ENCODE results near the gene ACVRL1.

Gene ACVRL1

GRCh38 chr12:51971679-51972421 is 64.5 kb downstream of the ACVRL1 start:
- no peak for DNase-seq

DNA sequence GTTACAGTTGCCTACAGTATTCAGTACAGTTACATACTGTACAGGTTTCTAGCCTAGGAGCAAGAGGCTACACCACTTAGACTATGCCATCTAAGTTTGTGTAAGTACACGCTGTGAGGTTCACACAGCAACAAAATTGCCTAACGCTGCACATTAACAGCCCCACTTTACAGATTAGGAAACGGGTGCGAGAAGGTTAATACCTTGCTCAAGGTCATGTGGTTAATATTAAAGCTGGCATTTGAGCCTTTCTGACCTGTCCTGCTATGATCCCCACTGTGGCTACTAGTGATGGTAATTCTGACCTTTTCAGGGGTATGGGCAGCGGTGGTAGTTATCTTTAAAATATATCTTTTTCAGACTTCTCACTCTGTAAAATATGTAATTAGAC is 65.1 kb downstream of the ACVRL1 start:
- DNase-seq: no peak

DNA sequence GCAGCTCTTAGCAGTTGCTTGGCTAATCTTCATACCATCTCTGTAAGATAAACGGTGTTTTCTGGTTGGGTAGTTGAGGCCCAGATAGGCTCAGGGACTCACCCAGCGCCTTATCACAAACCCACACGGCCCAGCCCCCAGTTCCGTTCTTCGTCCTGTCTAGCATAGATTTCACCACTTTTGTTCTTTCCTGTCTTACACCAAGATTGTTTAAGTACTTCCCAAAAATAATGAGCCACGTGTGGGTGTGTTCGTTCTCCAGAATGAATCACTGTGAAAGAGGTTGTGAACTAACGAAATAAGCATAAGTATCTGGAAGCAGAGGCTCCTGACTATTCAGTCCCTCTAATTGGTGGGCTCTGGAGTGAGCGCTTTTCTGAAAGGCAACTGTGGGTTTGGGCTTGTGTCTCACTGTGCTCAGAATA is 65.6 kb downstream of the ACVRL1 start:
- DNase-seq: peak; percentile 29 to 52
